Skeletal muscle tissue (tissue), 4 donors: Measurements from ENCODE around the gene DOLK. TPM values are rescaled to one million over a fixed set of nuclear protein-coding genes. Genes with fewer than 3 reads are reported as not detected.

Experiments
- H3K27ac ChIP-seq: one replicate; pipeline ENCODE4 v1.7.0; 2013; ENCODE audit warnings: mild to moderate bottlenecking, low read depth, low read length, inconsistent platforms
- H3K27me3 ChIP-seq, 3 donors: one replicate each; pipeline ENCODE4 v1.7.0; 2013; ENCODE audit warnings: low read length in 3 of 3; ENCODE audit not compliant: control insufficient read depth in 3 of 3, insufficient read depth in 3 of 3
- H3K36me3 ChIP-seq, 3 donors: one replicate each; pipeline ENCODE4 v1.7.0; 2013; ENCODE audit warnings: low read length in 3 of 3; ENCODE audit not compliant: control insufficient read depth in 3 of 3, insufficient read depth in 3 of 3
- H3K4me1 ChIP-seq, 3 donors: one replicate each; pipeline ENCODE4 v1.7.0; 2013; ENCODE audit warnings: low read length in 3 of 3, mild to moderate bottlenecking in 3 of 3; ENCODE audit not compliant: control insufficient read depth in 3 of 3, insufficient read depth in 3 of 3
- H3K4me3 ChIP-seq, 3 donors: one replicate each; pipeline ENCODE4 v1.7.0; 2013; ENCODE audit warnings: low read length in 3 of 3
- H3K9ac ChIP-seq, 3 donors: one replicate each; pipeline ENCODE4 v1.7.0; 2013; ENCODE audit warnings: low read length in 3 of 3, mild to moderate bottlenecking in 3 of 3, moderate library complexity in 2 of 3, low read depth in 1 of 3
- H3K9me3 ChIP-seq, 3 donors: one replicate each; pipeline ENCODE4 v1.7.0; 2013; ENCODE audit warnings: low read length in 3 of 3; ENCODE audit not compliant: control insufficient read depth in 3 of 3
- total RNA-seq: library from RNA; depleted of rRNA; stranded (reverse); fragments of >200 nt; gene quantifications from one replicate; pipeline ENCODE4 v1.2.3, GENCODE V29; 2014
- donor health status: Osteomylitis.

The DOLK gene
- total RNA-seq, 1 donor from 2014 or later, result 11.5 TPM

- peaks cover 6 to 15% (median 13%) of the 10 kb centered on the region in 3 donors for H3K36me3 ChIP-seq
- H3K9me3 ChIP-seq, result no peaks in the 10 kb centered on the region
- H3K4me3 ChIP-seq, result no peak overlapping the region
- peaks cover 35 to 42% (median 37%) of the 10 kb centered on the region in 3 donors for H3K4me1 ChIP-seq
- H3K9ac ChIP-seq, result peak overlapping the region in 1 of 3 donors; percentile 33
- no peaks in the 10 kb centered on the region for H3K27me3 ChIP-seq
- no peak overlapping the region for H3K27ac ChIP-seq
Measured at GRCh38 chr9:128919402-128920089, 27.9 kb downstream of the DOLK start.

GRCh38 chr9:128918921-128919320, 28.5 kb downstream of the DOLK start:
- Histone ChIP-seq H3K9me3 (no peaks in the 10 kb centered on the region), H3K9ac (peak overlapping the region in 1 of 3 donors; percentile 33), H3K4me3 (no peak overlapping the region), H3K4me1 (peaks cover 35 to 48% (median 42%) of the 10 kb centered on the region in 3 donors), H3K27me3 (no peaks in the 10 kb centered on the region), H3K27ac (no peak overlapping the region), H3K36me3 (peaks cover 6 to 15% (median 13%) of the 10 kb centered on the region in 3 donors)

- Histone ChIP-seq H3K27ac (peak overlapping the region; percentile 47), H3K36me3 (peaks cover 9 to 15% (median 13%) of the 10 kb centered on the region in 3 donors), H3K4me1 (peaks cover 51 to 63% (median 56%) of the 10 kb centered on the region in 3 donors), H3K9ac (peak overlapping the region in 1 of 3 donors; percentile 45), H3K9me3 (no peaks in the 10 kb centered on the region), H3K4me3 (peak overlapping the region in 1 of 3 donors; percentile 10), H3K27me3 (no peaks in the 10 kb centered on the region)
Measured at GRCh38 chr9:128917151-128917849, 30.1 kb downstream of the DOLK start.

- Histone ChIP-seq H3K36me3 (peaks cover 9 to 15% (median 13%) of the 10 kb centered on the region in 3 donors), H3K4me3 (no peak overlapping the region), H3K27ac (peak overlapping the region; percentile 71)
Measured at GRCh38 chr9:128916745-128917144, 30.7 kb downstream of the DOLK start.

GRCh38 chr9:128916204-128916603, 31.2 kb downstream of the DOLK start:
- Histone ChIP-seq H3K36me3 (peaks cover 9 to 15% (median 13%) of the 10 kb centered on the region in 3 donors), H3K9me3 (no peaks in the 10 kb centered on the region), H3K27ac (peak overlapping the region; percentile 71), H3K9ac (peak overlapping the region; percentile 1 to 73 (median 51)), H3K27me3 (no peaks in the 10 kb centered on the region), H3K4me1 (peaks cover 56 to 68% (median 64%) of the 10 kb centered on the region in 3 donors), H3K4me3 (peak overlapping the region in 2 of 3 donors; percentile 36 to 48)

More at GRCh38 chr9:128916745-128917144, 30.7 kb downstream of the DOLK start:
- H3K27me3 ChIP-seq, result no peaks in the 10 kb centered on the region
- peak overlapping the region; percentile 1 to 73 (median 43) for H3K9ac ChIP-seq
- H3K4me1 ChIP-seq, result peaks cover 54 to 66% (median 61%) of the 10 kb centered on the region in 3 donors
- no peaks in the 10 kb centered on the region for H3K9me3 ChIP-seq

GRCh38 chr9:128913995-128914772, 33.2 kb downstream of the DOLK start:
- peaks cover 18 to 25% (median 19%) of the 10 kb centered on the region in 3 donors for H3K36me3 ChIP-seq
- H3K9ac ChIP-seq, result peak overlapping the region in 1 of 3 donors; percentile 25
- no peak overlapping the region for H3K27ac ChIP-seq
- H3K27me3 ChIP-seq, result no peaks in the 10 kb centered on the region
- no peaks in the 10 kb centered on the region for H3K9me3 ChIP-seq
- H3K4me1 ChIP-seq, result peaks cover 56 to 71% (median 70%) of the 10 kb centered on the region in 3 donors
- no peak overlapping the region for H3K4me3 ChIP-seq

GRCh38 chr9:128913048-128913900, 34.1 kb downstream of the DOLK start:
- H3K9me3 ChIP-seq, result no peaks in the 10 kb centered on the region
- H3K27me3 ChIP-seq, result no peaks in the 10 kb centered on the region
- H3K36me3 ChIP-seq, result peaks cover 24 to 34% (median 26%) of the 10 kb centered on the region in 3 donors
- peak overlapping the region in 1 of 3 donors; percentile 13 for H3K4me3 ChIP-seq
- peaks cover 55 to 74% (median 72%) of the 10 kb centered on the region in 3 donors for H3K4me1 ChIP-seq
- H3K27ac ChIP-seq, result peak overlapping the region; percentile 28
- peak overlapping the region in 1 of 3 donors; percentile 64 for H3K9ac ChIP-seq

- H3K27ac ChIP-seq, result peak overlapping the region; percentile 48
- no peaks in the 10 kb centered on the region for H3K9me3 ChIP-seq
- H3K9ac ChIP-seq, result peak overlapping the region in 1 of 3 donors; percentile 50
- H3K4me3 ChIP-seq, result peak overlapping the region in 1 of 3 donors; percentile 13
- H3K27me3 ChIP-seq, result no peaks in the 10 kb centered on the region
- peaks cover 29 to 37% (median 35%) of the 10 kb centered on the region in 3 donors for H3K36me3 ChIP-seq
- H3K4me1 ChIP-seq, result peaks cover 52 to 71% (median 69%) of the 10 kb centered on the region in 3 donors
Measured at GRCh38 chr9:128912270-128912853, 35.0 kb downstream of the DOLK start.
